Measurements from ENCODE around the gene CD86.

CD86 gene

GRCh38 chr3:122078235-122078935, 23.2 kb downstream of the CD86 start:
- no peaks in the 10 kb centered on the region for H3K36me3 ChIP-seq
- no peak overlapping the region for H3K4me3 ChIP-seq
- intact Hi-C loops (cut with DNase I; ENCODE audit: low total_unique reads) = no loop called here

GRCh38 chr3:122079524-122080206, 24.5 kb downstream of the CD86 start:
- no peak for DNase-seq
- Histone ChIP-seq H3K27me3 (no peaks in the 10 kb centered on the region), H3K27ac (no peak overlapping the region), H3K36me3 (no peaks in the 10 kb centered on the region), H3K4me3 (no peak overlapping the region), H3K4me1 (no peaks in the 10 kb centered on the region), H3K9me3 (no peaks in the 10 kb centered on the region)
- TF ChIP-seq CTCF (IDR thresholded peaks at IDR 0.05) = no peak
- intact Hi-C loops (cut with DNase I; ENCODE audit: low total_unique reads) = no loop called here

More at GRCh38 chr3:122078235-122078935, 23.2 kb downstream of the CD86 start:
- Histone ChIP-seq H3K27me3 (no peaks in the 10 kb centered on the region), H3K4me1 (no peaks in the 10 kb centered on the region), H3K9me3 (no peaks in the 10 kb centered on the region), H3K27ac (no peak overlapping the region)
- TF ChIP-seq CTCF (IDR thresholded peaks at IDR 0.05) = no peak
- DNase-seq = no peak

- TF ChIP-seq CTCF (IDR thresholded peaks at IDR 0.05) = no peak
- Histone ChIP-seq H3K4me1 (no peaks in the 10 kb centered on the region), H3K27me3 (no peaks in the 10 kb centered on the region), H3K27ac (no peak overlapping the region), H3K4me3 (no peak overlapping the region), H3K9me3 (no peaks in the 10 kb centered on the region), H3K36me3 (no peaks in the 10 kb centered on the region)
- DNase-seq = no peak
- intact Hi-C loops (cut with DNase I; ENCODE audit: low total_unique reads) = no loop called here
Measured at GRCh38 chr3:122080207-122080587, 25.0 kb downstream of the CD86 start.

- Histone ChIP-seq H3K9me3 (no peaks in the 10 kb centered on the region), H3K27me3 (no peaks in the 10 kb centered on the region), H3K4me1 (no peaks in the 10 kb centered on the region), H3K27ac (no peak overlapping the region), H3K4me3 (no peak overlapping the region), H3K36me3 (no peaks in the 10 kb centered on the region)
- DNase-seq = no peak
- intact Hi-C loops (cut with DNase I; ENCODE audit: low total_unique reads) = no loop called here
- TF ChIP-seq CTCF (IDR thresholded peaks at IDR 0.05) = no peak
Measured at GRCh38 chr3:122081543-122082247, 26.5 kb downstream of the CD86 start.

- Histone ChIP-seq H3K36me3 (no peaks in the 10 kb centered on the region), H3K27me3 (no peaks in the 10 kb centered on the region), H3K27ac (no peak overlapping the region), H3K4me3 (no peak overlapping the region), H3K9me3 (no peaks in the 10 kb centered on the region), H3K4me1 (no peaks in the 10 kb centered on the region)
- TF ChIP-seq CTCF (IDR thresholded peaks at IDR 0.05) = no peak
- intact Hi-C loops (cut with DNase I; ENCODE audit: low total_unique reads) = no loop called here
- DNase-seq = no peak
Measured at GRCh38 chr3:122082357-122082756, 27.2 kb downstream of the CD86 start.
